Measurements from ENCODE around the gene PDPK1.

- TF ChIP-seq TCF12 (IDR thresholded peaks at IDR 0.05; ENCODE audit: low read depth) (no peak), TEAD4 (IDR thresholded peaks at IDR 0.05) (no peak), CEBPB (IDR thresholded peaks at IDR 0.05) (no peak), EGR1 (IDR thresholded peaks at IDR 0.05) (no peak), FOXM1 (IDR thresholded peaks at IDR 0.05; ENCODE audit: borderline replicate concordance, low read depth) (no peak), TAF1 (IDR thresholded peaks at IDR 0.05; ENCODE audit: low read depth) (no peak), ZBTB7A (IDR thresholded peaks at IDR 0.05; ENCODE audit: low read depth) (no peak), EP300 (IDR thresholded peaks at IDR 0.05; ENCODE audit: borderline replicate concordance) (no peak), RAD21 (IDR thresholded peaks at IDR 0.05; ENCODE audit: low read depth) (no peak), YY1 (IDR thresholded peaks at IDR 0.05; ENCODE audit: low read depth) (no peak), CREB1 (IDR thresholded peaks at IDR 0.05; ENCODE audit: low read depth) (no peak)
- TF ChIP-seq, protein P1, sequence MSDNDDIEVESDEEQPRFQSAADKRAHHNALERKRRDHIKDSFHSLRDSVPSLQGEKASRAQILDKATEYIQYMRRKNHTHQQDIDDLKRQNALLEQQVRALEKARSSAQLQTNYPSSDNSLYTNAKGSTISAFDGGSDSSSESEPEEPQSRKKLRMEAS (IDR thresholded peaks at IDR 0.05), result no peak
These were observed 72.1 kb downstream of the PDPK1 start for GRCh38 chr16:2609827-2610470.
